GM19468 (cell line): ENCODE data around the gene CAT.

Experiments used
- ATAC-seq: cut with Tn5 transposase; IDR thresholded peaks from one replicate; pipeline ENCODE4 v1.9.1; 2021; ENCODE audit warnings: mild to moderate bottlenecking, moderate library complexity, moderate number of reproducible peaks; ENCODE audit not compliant: unreplicated experiment; ENCODE audit errors: extremely low read depth

CAT gene

GRCh38 chr11:34438529-34439507 is at the start of gene CAT:
TSS of gene CAT (plus strand) at chr11:34438934. CDS start at chr11:34439014, 80 bp downstream.
- ATAC-seq, result peak; percentile 97

- ATAC-seq, result no peak
Measured at GRCh38 chr11:34394771-34395300, 43.9 kb upstream of the CAT start.

GRCh38 chr11:34395916-34396550 is 42.7 kb upstream of the CAT start:
- ATAC-seq, result no peak

GRCh38 chr11:34397120-34397519 is 41.6 kb upstream of the CAT start:
- ATAC-seq, result no peak

- no peak for ATAC-seq
Measured at GRCh38 chr11:34397811-34398210, 40.9 kb upstream of the CAT start.

- ATAC-seq, result no peak
Measured at GRCh38 chr11:34403431-34403830, 35.3 kb upstream of the CAT start.

- no peak for ATAC-seq
Measured at GRCh38 chr11:34404280-34404679, 34.5 kb upstream of the CAT start.

- ATAC-seq, result no peak
Measured at GRCh38 chr11:34405079-34405858, 33.5 kb upstream of the CAT start.

- ATAC-seq, result no peak
Measured at GRCh38 chr11:34406413-34406812, 32.3 kb upstream of the CAT start.

GRCh38 chr11:34407121-34407813 is 31.5 kb upstream of the CAT start:
- no peak for ATAC-seq

- ATAC-seq, result no peak
Measured at GRCh38 chr11:34408580-34409172, 30.1 kb upstream of the CAT start.

GRCh38 chr11:34411111-34411510 is 27.6 kb upstream of the CAT start:
- ATAC-seq, result no peak

GRCh38 chr11:34411791-34412190 is 26.9 kb upstream of the CAT start:
- no peak for ATAC-seq

- no peak for ATAC-seq
Measured at GRCh38 chr11:34413263-34413662, 25.5 kb upstream of the CAT start.

GRCh38 chr11:34415538-34415937 is 23.2 kb upstream of the CAT start:
- no peak for ATAC-seq

GRCh38 chr11:34416088-34416487 is 22.6 kb upstream of the CAT start:
- ATAC-seq, result no peak

- ATAC-seq, result no peak
Measured at GRCh38 chr11:34416766-34417165, 22.0 kb upstream of the CAT start.

GRCh38 chr11:34417202-34417601 is 21.5 kb upstream of the CAT start:
- no peak for ATAC-seq

GRCh38 chr11:34419158-34419557 is 19.6 kb upstream of the CAT start:
- ATAC-seq, result no peak
